NCI-H2196 (cell line): ENCODE data around the gene EPHA3.

Experiments
- DNase-seq: peaks from one replicate; lab custom pipeline; 2025; ENCODE audit not compliant: unreplicated experiment; lab: John Stamatoyannopoulos, UW

Gene EPHA3

DNA sequence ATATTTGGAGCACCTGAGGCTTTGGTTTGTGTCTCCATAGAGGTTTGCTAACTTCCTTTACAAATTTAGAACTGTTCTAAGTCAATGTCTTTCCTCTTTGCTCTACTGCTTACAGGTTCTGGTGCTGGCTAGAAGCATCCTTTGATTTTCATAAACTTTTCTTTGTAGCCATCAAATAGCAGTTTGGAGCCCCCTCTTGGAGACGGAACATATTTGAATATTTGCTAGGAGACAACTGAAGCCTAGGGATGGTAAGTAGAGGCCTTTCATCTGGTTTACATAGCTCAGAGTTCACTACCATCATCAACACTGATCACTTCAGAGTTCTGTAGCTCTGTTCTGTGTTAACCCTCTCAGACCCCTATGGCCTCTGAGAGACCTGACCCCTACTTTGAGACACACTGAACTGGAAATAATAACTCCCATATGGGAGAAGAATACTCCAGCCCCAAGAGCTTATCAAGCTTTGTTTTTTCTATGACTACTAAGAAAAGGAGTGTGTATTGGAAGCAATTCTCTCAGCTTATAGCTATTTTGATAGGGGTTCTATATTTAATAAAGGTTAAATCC, 420.4 kb downstream of the EPHA3 start:
- no peak for DNase-seq
